Left lung (tissue), 10 donors: ENCODE data around the gene BATF. TPM values are rescaled to one million over a fixed set of nuclear protein-coding genes. Genes with fewer than 3 reads are reported as not detected.

Source experiments
- ATAC-seq: fragments of 200-7000 bp; cut with Tn5 transposase; one replicate; pipeline ENCODE4 v1.9.1; 2020; ENCODE audit warnings: moderate library complexity
- DNase-seq, 4 donors: peaks; one replicate each; pipeline ENCODE4 v3.0.0-alpha.2; 2013 to 2020
- H3K27ac ChIP-seq, 2 donors: fragments of 200-600 bp; sonication (generic) in 1 of 2; one replicate each; pipeline versions ENCODE4 v1.5.0 to v1.8.0; 2020 to 2021
- H3K27me3 ChIP-seq, 2 donors: fragments of 200-600 bp; sonication (generic) in 1 of 2; one replicate each; pipeline versions ENCODE4 v1.5.0 to v1.8.0; 2020 to 2021
- H3K36me3 ChIP-seq, 2 donors: fragments of 200-600 bp; sonication (generic) in 1 of 2; one replicate each; pipeline versions ENCODE4 v1.5.0 to v1.8.0; 2020 to 2021
- H3K4me1 ChIP-seq, 2 donors: fragments of 200-600 bp; one replicate each; pipeline ENCODE4 v1.8.0; 2021
- H3K4me3 ChIP-seq, 2 donors: fragments of 200-600 bp; sonication (generic) in 1 of 2; one replicate each; pipeline versions ENCODE4 v1.5.0 to v1.8.0; 2020 to 2021; ENCODE audit warnings: mild to moderate bottlenecking in 1 of 2
- H3K9me3 ChIP-seq, 2 donors: fragments of 200-600 bp; sonication (generic) in 1 of 2; one replicate each; pipeline versions ENCODE4 v1.5.0 to v1.8.0; 2020 to 2021
- CTCF ChIP-seq, 2 donors: fragments of 200-600 bp; sonication (generic) in 1 of 2; IDR thresholded peaks; one replicate each; pipeline versions ENCODE4 v1.5.0 to v1.8.0; 2021; ENCODE audit warnings: antibody characterized with exemption in 2 of 2
- intact Hi-C, 2 donors: fragments of 100-400 bp; cut with DNase I; formaldehyde crosslinking; loops; one replicate each; pipeline versions ENCODE4 v1.11.2 to v1.14.2; 2022
- polyA plus RNA-seq, 6 donors: library from polyadenylated mRNA; unstranded; fragments of 120-200 nt; gene quantifications; one replicate each; pipeline ENCODE4 v1.2.1, GENCODE V29; 2013; ENCODE audit not compliant: insufficient read length in 6 of 6
- total RNA-seq, 2 donors: library from RNA; stranded (reverse); fragmentation: NEBNext Ultra II Directional; extraction: Animal tissue kit (Norgen Biotek cat#: 25700); gene quantifications; one replicate each; pipeline ENCODE4 v1.2.1, GENCODE V29; 2021
- donor health status: DM: no; HTN: yes; CAD: no.
- donor health status: DM: no; HTN: no; CAD: no.

BATF gene
- total and polyA plus RNA-seq, 8 donors = 0.46 to 19.6 (median 1.2) TPM

- no peak overlapping the region for H3K4me3 ChIP-seq
- no peaks in the 10 kb centered on the region for H3K36me3 ChIP-seq
- intact Hi-C loops = loop anchor here in 1 of 2 donors (10.0 kb wide), 1 partner anchor 361 kb away; no protein-coding TSS in a partner anchor
- H3K4me1 ChIP-seq = no peaks in the 10 kb centered on the region
- H3K27me3 ChIP-seq = no peaks in the 10 kb centered on the region
- no peak overlapping the region for H3K27ac ChIP-seq
- H3K9me3 ChIP-seq = no peaks in the 10 kb centered on the region
- no peak for TF ChIP-seq CTCF (IDR thresholded peaks at IDR 0.05)
- ATAC-seq (no peak), DNase-seq (no peak)
Observed at GRCh38 chr14:75495399-75495798, 26.9 kb upstream of the BATF start.

GRCh38 chr14:75495882-75496281, 26.4 kb upstream of the BATF start:
- Histone ChIP-seq H3K27ac (no peak overlapping the region), H3K36me3 (no peaks in the 10 kb centered on the region), H3K27me3 (no peaks in the 10 kb centered on the region), H3K9me3 (no peaks in the 10 kb centered on the region), H3K4me3 (no peak overlapping the region), H3K4me1 (no peaks in the 10 kb centered on the region)
- intact Hi-C loops = loop anchor here in 1 of 2 donors (10.0 kb wide), 1 partner anchor 361 kb away; no protein-coding TSS in a partner anchor
- DNase-seq (no peak), ATAC-seq (no peak)
- TF ChIP-seq CTCF (IDR thresholded peaks at IDR 0.05) = no peak

- no peak overlapping the region for H3K4me3 ChIP-seq
Observed at GRCh38 chr14:75496755-75497154, 25.5 kb upstream of the BATF start.

GRCh38 chr14:75497191-75497590, 25.1 kb upstream of the BATF start:
- peak; percentile 23 for ATAC-seq
- Histone ChIP-seq H3K9me3 (no peaks in the 10 kb centered on the region), H3K36me3 (no peaks in the 10 kb centered on the region), H3K27ac (no peak overlapping the region), H3K4me1 (no peaks in the 10 kb centered on the region), H3K27me3 (no peaks in the 10 kb centered on the region), H3K4me3 (no peak overlapping the region)
- intact Hi-C loops = loop anchor here in 1 of 2 donors (10.0 kb wide), 1 partner anchor 362 kb away; no protein-coding TSS in a partner anchor
- no peak for TF ChIP-seq CTCF (IDR thresholded peaks at IDR 0.05)
- DNase-seq = no peak

More at GRCh38 chr14:75496755-75497154, 25.5 kb upstream of the BATF start:
- Histone ChIP-seq H3K4me1 (no peaks in the 10 kb centered on the region), H3K36me3 (no peaks in the 10 kb centered on the region), H3K27me3 (no peaks in the 10 kb centered on the region), H3K27ac (no peak overlapping the region), H3K9me3 (no peaks in the 10 kb centered on the region)
- no peak for TF ChIP-seq CTCF (IDR thresholded peaks at IDR 0.05)
- DNase-seq = no peak
- ATAC-seq = no peak
- intact Hi-C loops = loop anchor here in 1 of 2 donors (10.0 kb wide), 1 partner anchor 362 kb away; no protein-coding TSS in a partner anchor

- Histone ChIP-seq H3K4me3 (no peak overlapping the region), H3K9me3 (no peaks in the 10 kb centered on the region), H3K36me3 (no peaks in the 10 kb centered on the region), H3K4me1 (no peaks in the 10 kb centered on the region), H3K27ac (no peak overlapping the region), H3K27me3 (no peaks in the 10 kb centered on the region)
- DNase-seq (no peak), ATAC-seq (no peak)
- TF ChIP-seq CTCF (IDR thresholded peaks at IDR 0.05) = no peak
- intact Hi-C loops = loop anchor here in 1 of 2 donors (10.0 kb wide), 1 partner anchor 363 kb away; no protein-coding TSS in a partner anchor
Observed at GRCh38 chr14:75497701-75498100, 24.6 kb upstream of the BATF start.
